K562 (cell line): Measurements from ENCODE around the gene C1orf56. TPM values are rescaled to one million over a fixed set of nuclear protein-coding genes. Genes with fewer than 3 reads are reported as not detected.

Experiments used
- CCNT2 ChIP-seq: IDR thresholded peaks from 2 replicates; pipeline ENCODE4 v1.6.1; 2011; ENCODE audit warnings: borderline replicate concordance, low read depth, mild to moderate bottlenecking, moderate library complexity, mixed read lengths, low read length; ENCODE audit not compliant: insufficient read length; ENCODE audit errors: extremely low read depth
- FOXO4 ChIP-seq: fragments of 450-650 bp; formaldehyde crosslinking; IDR thresholded peaks from 2 replicates; pipeline ENCODE4 v1.4.0; 2020; ENCODE audit warnings: mild to moderate bottlenecking, moderate library complexity
- MGA ChIP-seq: fragments of 450-650 bp; IDR thresholded peaks from 2 replicates; pipeline ENCODE4 v1.6.1; 2016; ENCODE audit warnings: mild to moderate bottlenecking, moderate library complexity
- MNT ChIP-seq, 2 experiments: fragments of 450-650 bp; conservative IDR thresholded peaks; 2 replicates each; pipeline ENCODE4 v1.6.1; 2017; ENCODE audit warnings: mild to moderate bottlenecking in 2 of 2, moderate library complexity in 2 of 2
- NRF1 ChIP-seq, 2 experiments: fragments of 450-650 bp; IDR thresholded peaks in 1 of 2; conservative IDR thresholded peaks in 1 of 2; 2 replicates each; pipeline ENCODE4 v1.6.1; 2014; ENCODE audit warnings: mild to moderate bottlenecking in 2 of 2
- PHF8 ChIP-seq: fragments of 200-600 bp; sonication (generic); IDR thresholded peaks from 2 replicates; pipeline ENCODE4 v1.6.1; 2012; ENCODE audit warnings: mixed run types, mild to moderate bottlenecking, inconsistent platforms, low read length, moderate library complexity, borderline replicate concordance
- PTRF ChIP-seq: fragments of 450-650 bp; IDR thresholded peaks from 2 replicates; pipeline ENCODE4 v1.6.1; 2016; ENCODE audit warnings: mild to moderate bottlenecking, missing genetic modification characterization, missing compliant biosample characterization
- RBFOX2 ChIP-seq: fragments of 200-400 bp; formaldehyde crosslinking; IDR thresholded peaks from 2 replicates; pipeline ENCODE4 v1.6.1; 2017; ENCODE audit warnings: low read depth, mild to moderate bottlenecking, low read length, moderate library complexity
- TCF7 ChIP-seq: sonication (generic); IDR thresholded peaks from 2 replicates; pipeline ENCODE4 v1.6.1; 2016; ENCODE audit warnings: antibody characterized with exemption, borderline replicate concordance
- VEZF1 ChIP-seq: fragments of 200-800 bp; sonication (Bioruptor generic); IDR thresholded peaks from 2 replicates; pipeline ENCODE4 v1.6.1; 2017; ENCODE audit warnings: missing genetic modification characterization, missing compliant biosample characterization
- ZNF778 ChIP-seq: fragments of 450-650 bp; formaldehyde crosslinking; IDR thresholded peaks from 2 replicates; pipeline ENCODE4 v1.4.0; 2020; ENCODE audit warnings: mild to moderate bottlenecking, moderate library complexity
- polyA plus RNA-seq, 8 experiments: library from polyadenylated mRNA; depleted of rRNA in 4 of 8; stranded (reverse) in 5 of 8; unstranded in 3 of 8; fragments of >200 nt; fragmentation: Nextera tagmentation in 2 of 8; fragmentation: Illumina TruSeq in 1 of 8; extraction: Ambion mirVana in 2 of 8; extraction: Trizol in 1 of 8; gene quantifications; 2 replicates each; pipeline versions ENCODE4 v1.2.1 to v1.2.3, GENCODE V29; 2011 to 2014; ENCODE audit warnings: inconsistent platforms in 1 of 8, missing spikeins in 1 of 8
- total RNA-seq, 7 experiments: library from RNA; depleted of rRNA in 6 of 7; stranded (reverse); fragments of >200 nt in 6 of 7; fragmentation: Illumina TruSeq in 2 of 7; extraction: Trizol in 2 of 7; gene quantifications; 2 replicates each; pipeline versions ENCODE4 v1.2.1 to v1.2.3, GENCODE V29; 2011 to 2021; ENCODE audit warnings: low replicate concordance in 1 of 7

C1orf56 gene
- total and polyA plus RNA-seq, 9 of the 15 experiments (the other 6 are each of a cell fraction or from before 2014, with no cell fraction given): 0.18 to 15.7 (median 1.1) TPM

- no peak for TF ChIP-seq MGA
- TF ChIP-seq MNT (conservative IDR thresholded peaks at IDR 0.05): 0 out of 4 replicates have a peak, but pooled peaks of 1 of the 2 experiments have one; percentile 13
- TF ChIP-seq PHF8: 0 out of 2 replicates have a peak, but pooled peaks have one; percentile 40
- TF ChIP-seq VEZF1 (CRISPR knock-in tag): peak; percentile 29; the same call in 1 of the 2 replicates
- TF ChIP-seq RBFOX2: peak; percentile 67; the same call in 1 of the 2 replicates
- TF ChIP-seq NRF1 (conservative IDR thresholded peaks at IDR 0.05 in 1 of 2, IDR thresholded peaks at IDR 0.05 in 1 of 2): peak; percentile 84 to 87
- no peak for TF ChIP-seq TCF7
- TF ChIP-seq CCNT2: peak; percentile 28
- no peak for TF ChIP-seq PTRF
- no peak for TF ChIP-seq ZNF778 (CRISPR knock-in tag)
- no peak for TF ChIP-seq FOXO4 (CRISPR knock-in tag)
These were observed at the start of gene C1orf56 (continued) for GRCh38 chr1:151047591-151047924.
